ENCODE results near the gene NEO1. TPM values are rescaled to one million over a fixed set of nuclear protein-coding genes. Genes with fewer than 3 reads are reported as not detected.

Gene NEO1
- polyA plus RNA-seq, 1 of the 3 experiments (the other 2 are of a cell fraction) = 13.1 TPM

DNA sequence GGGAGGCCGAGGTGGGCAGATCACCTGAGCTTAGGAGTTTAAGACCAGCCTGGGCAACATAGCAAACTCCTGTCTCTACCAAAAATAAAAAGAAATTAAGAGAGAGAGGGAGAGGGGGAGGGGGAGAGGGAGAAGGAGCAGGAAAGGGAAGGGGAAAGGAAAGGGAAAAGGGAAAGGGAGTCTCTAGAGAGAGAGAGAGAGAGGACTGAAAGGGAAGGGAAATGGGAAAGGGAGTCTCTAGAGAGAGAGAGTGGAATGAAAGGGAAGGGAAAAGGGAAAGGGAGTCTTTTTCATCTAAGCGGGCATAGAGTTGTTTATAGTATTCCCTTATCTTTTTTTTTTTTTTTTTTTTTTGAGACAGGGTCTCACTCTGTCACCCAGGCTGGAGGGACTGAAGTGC is 148.1 kb downstream of the NEO1 start:
- H3K27me3 ChIP-seq (ENCODE audit: insufficient read depth) = no peaks in the 10 kb centered on the region
- H3K9ac ChIP-seq = no peak overlapping the region
- no peak for DNase-seq
- 94% methylated on average over 2 of the region's 2 CpGs for WGBS (ENCODE audit: low lambda C conversion rate)
- H3K79me2 ChIP-seq (ENCODE audit: insufficient read depth) = no peaks in the 10 kb centered on the region
- H4K20me1 ChIP-seq (ENCODE audit: insufficient read depth) = no peaks in the 10 kb centered on the region
- no peaks in the 10 kb centered on the region for H3K9me2 ChIP-seq
- H3K4me3 ChIP-seq (ENCODE audit: low read depth in 2 of 2, low read length in 1 of 2) = no peak overlapping the region
- CTCF ChIA-PET = no interaction called here
- peaks cover 0 to 16% of the 10 kb centered on the region in 2 experiments for H3K36me3 ChIP-seq (replicated peaks in 1 of 2; ENCODE audit: control insufficient read depth in 1 of 2, insufficient read depth in 2 of 2, low read length in 1 of 2)
- no peaks in the 10 kb centered on the region for H3K9me3 ChIP-seq
- no peak overlapping the region for H3K4me2 ChIP-seq
- TF ChIP-seq MXI1 (IDR thresholded peaks at IDR 0.05; ENCODE audit: low read depth, low read length) (no peak), FOXJ3 (CRISPR knock-in tag; IDR thresholded peaks at IDR 0.05) (no peak), CHD2 (IDR thresholded peaks at IDR 0.05; ENCODE audit: low read length, partially characterized antibody) (no peak), POLR2AphosphoS5 (IDR thresholded peaks at IDR 0.05; ENCODE audit: low read depth, low read length) (no peak), REST (IDR thresholded peaks at IDR 0.05; ENCODE audit: low read depth, low read length) (no peak), EP300 (IDR thresholded peaks at IDR 0.05; ENCODE audit: borderline replicate concordance in 1 of 2, low read depth in 1 of 2, low read length in 1 of 2) (no peak), SMC3 (IDR thresholded peaks at IDR 0.05; ENCODE audit: low read depth, low read length) (no peak), TCF12 (IDR thresholded peaks at IDR 0.05) (no peak), RFX5 (IDR thresholded peaks at IDR 0.05; ENCODE audit: low read length) (no peak), EZH2phosphoT487 (IDR thresholded peaks at IDR 0.05; ENCODE audit: borderline replicate concordance, low read depth) (no peak), PBX3 (IDR thresholded peaks at IDR 0.05) (no peak), GATA2 (CRISPR knock-in tag; IDR thresholded peaks at IDR 0.05) (no peak), RCOR1 (IDR thresholded peaks at IDR 0.05; ENCODE audit: low read length) (no peak), USF2 (IDR thresholded peaks at IDR 0.05; ENCODE audit: borderline replicate concordance, low read depth, low read length) (no peak), SIN3A (IDR thresholded peaks at IDR 0.05; ENCODE audit: borderline replicate concordance, low read depth, low read length) (no peak), YY1 (IDR thresholded peaks at IDR 0.05; ENCODE audit: low read depth) (no peak), FOXM1 (IDR thresholded peaks at IDR 0.05; ENCODE audit: low read depth) (no peak), NRF1 (IDR thresholded peaks at IDR 0.05; ENCODE audit: low read depth, low read length) (no peak)
- TF ChIP-seq, protein P1, sequence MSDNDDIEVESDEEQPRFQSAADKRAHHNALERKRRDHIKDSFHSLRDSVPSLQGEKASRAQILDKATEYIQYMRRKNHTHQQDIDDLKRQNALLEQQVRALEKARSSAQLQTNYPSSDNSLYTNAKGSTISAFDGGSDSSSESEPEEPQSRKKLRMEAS (IDR thresholded peaks at IDR 0.05; ENCODE audit: low read depth) = no peak
- TF ChIP-seq, protein P2, sequence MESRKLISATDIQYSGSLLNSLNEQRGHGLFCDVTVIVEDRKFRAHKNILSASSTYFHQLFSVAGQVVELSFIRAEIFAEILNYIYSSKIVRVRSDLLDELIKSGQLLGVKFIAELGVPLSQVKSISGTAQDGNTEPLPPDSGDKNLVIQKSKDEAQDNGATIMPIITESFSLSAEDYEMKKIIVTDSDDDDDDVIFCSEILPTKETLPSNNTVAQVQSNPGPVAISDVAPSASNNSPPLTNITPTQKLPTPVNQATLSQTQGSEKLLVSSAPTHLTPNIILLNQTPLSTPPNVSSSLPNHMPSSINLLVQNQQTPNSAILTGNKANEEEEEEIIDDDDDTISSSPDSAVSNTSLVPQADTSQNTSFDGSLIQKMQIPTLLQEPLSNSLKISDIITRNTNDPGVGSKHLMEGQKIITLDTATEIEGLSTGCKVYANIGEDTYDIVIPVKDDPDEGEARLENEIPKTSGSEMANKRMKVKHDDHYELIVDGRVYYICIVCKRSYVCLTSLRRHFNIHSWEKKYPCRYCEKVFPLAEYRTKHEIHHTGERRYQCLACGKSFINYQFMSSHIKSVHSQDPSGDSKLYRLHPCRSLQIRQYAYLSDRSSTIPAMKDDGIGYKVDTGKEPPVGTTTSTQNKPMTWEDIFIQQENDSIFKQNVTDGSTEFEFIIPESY (IDR thresholded peaks at IDR 0.05; ENCODE audit: borderline replicate concordance, low read depth) = no peak
- H3F3A ChIP-seq (replicated peaks; ENCODE audit: insufficient read depth) = no peaks in the 10 kb centered on the region
- POLR2A ChIA-PET = no interaction called here
- no peak overlapping the region for H3K27ac ChIP-seq (ENCODE audit: low read depth in 2 of 2, low read length in 1 of 2)
- no peak overlapping the region for H2AFZ ChIP-seq (ENCODE audit: low read depth)
- H3K4me1 ChIP-seq (ENCODE audit: control insufficient read depth in 1 of 2, insufficient read depth in 2 of 2, low read depth in 1 of 2, low read length in 1 of 2) = no peaks in the 10 kb centered on the region
